MCF 10A (cell line): Measurements from ENCODE around the gene SPPL3. TPM values are rescaled to one million over a fixed set of nuclear protein-coding genes. Genes with fewer than 3 reads are reported as not detected.

Experiments
- BruUV-seq: library from RNA; stranded (reverse); fragments of 400-500 nt; replicated peaks from 2 replicates; lab custom pipeline; 2021; lab: Mats Ljungman, UMichigan
- CTCF ChIA-PET: fragments of 300-600 bp; sonication (Branson Sonifier 250); formaldehyde crosslinking; extraction: SDS; loops from one replicate; lab custom pipeline; 2021; ENCODE audit warnings: antibody characterized with exemption, inconsistent platforms; lab: Yijun Ruan, JAX
- POLR2A ChIA-PET: fragments of 300-600, 350-650 bp; sonication (Branson Sonifier 250); formaldehyde crosslinking; extraction: SDS; loops from one replicate; lab custom pipeline; 2020; ENCODE audit warnings: antibody characterized with exemption, inconsistent platforms; lab: Yijun Ruan, JAX
- DNase-seq: peaks from one replicate; pipeline ENCODE4 v3.0.0-alpha.2; 2018; ENCODE audit not compliant: unreplicated experiment
- H3K27ac Mint-ChIP-seq: one replicate; pipeline ENCODE4 v1.8.0; 2022; ENCODE audit warnings: mild to moderate bottlenecking, low read depth, mixed read lengths; ENCODE audit not compliant: unreplicated experiment
- H3K27me3 Mint-ChIP-seq: one replicate; pipeline ENCODE4 v1.8.0; 2022; ENCODE audit warnings: mixed read lengths; ENCODE audit not compliant: insufficient read depth, unreplicated experiment
- H3K36me3 Mint-ChIP-seq: one replicate; pipeline ENCODE4 v1.8.0; 2022; ENCODE audit warnings: mild to moderate bottlenecking, moderate library complexity, mixed read lengths; ENCODE audit not compliant: insufficient read depth, unreplicated experiment
- H3K4me1 Mint-ChIP-seq: one replicate; pipeline ENCODE4 v1.8.0; 2022; ENCODE audit warnings: mixed read lengths; ENCODE audit not compliant: insufficient read depth, unreplicated experiment
- H3K4me3 Mint-ChIP-seq: one replicate; pipeline ENCODE4 v1.8.0; 2022; ENCODE audit warnings: mild to moderate bottlenecking, moderate library complexity, mixed read lengths; ENCODE audit not compliant: unreplicated experiment
- H3K9me3 Mint-ChIP-seq: one replicate; pipeline ENCODE4 v1.8.0; 2022; ENCODE audit warnings: mixed read lengths; ENCODE audit not compliant: unreplicated experiment
- intact Hi-C: fragments of 100-400 bp; cut with micrococcal nuclease; formaldehyde crosslinking; loops from 2 replicates; pipeline ENCODE4 v1.14.1; 2022
- total RNA-seq: library from RNA; stranded (reverse); gene quantifications from 2 replicates; pipeline ENCODE4 v1.2.3, GENCODE V29; 2022
- TF ChIP-seq, protein P1 (sequence below): fragments of 200-600 bp; IDR thresholded peaks from one replicate; pipeline ENCODE4 v1.8.0; 2022; ENCODE audit warnings: antibody characterized with exemption, mild to moderate bottlenecking; ENCODE audit not compliant: unreplicated experiment

The SPPL3 gene
- total RNA-seq, 1 experiment from 2014 or later = 32.6 TPM

DNA sequence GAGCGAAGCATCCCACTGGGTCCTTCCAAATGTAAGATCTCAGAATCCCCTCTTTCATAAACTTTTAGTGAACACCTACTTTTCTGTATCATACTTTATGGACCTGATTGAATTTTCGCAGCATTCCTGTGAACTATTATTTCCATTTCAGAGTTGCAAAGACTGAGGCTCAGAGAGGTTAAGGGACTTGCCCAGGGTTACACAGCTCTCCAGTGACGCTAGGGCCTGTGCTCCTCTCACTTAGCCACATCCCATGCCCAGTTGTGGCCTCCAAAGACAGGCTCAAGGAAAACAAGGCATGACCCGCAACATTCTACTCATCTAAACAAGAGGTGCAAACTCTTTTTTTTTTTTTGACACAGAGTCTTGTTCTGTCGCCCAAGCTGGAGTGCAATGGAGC is 25.9 kb upstream of the SPPL3 start:
- ChIA-PET POLR2A (interaction anchor here (1.0 kb wide), 1 partner anchor 39 kb away, joined by 3 read pairs; no protein-coding TSS in a partner anchor), CTCF (no interaction called here)
- no peaks in the 10 kb centered on the region for H3K27me3 Mint-ChIP-seq
- TF ChIP-seq, protein P1, sequence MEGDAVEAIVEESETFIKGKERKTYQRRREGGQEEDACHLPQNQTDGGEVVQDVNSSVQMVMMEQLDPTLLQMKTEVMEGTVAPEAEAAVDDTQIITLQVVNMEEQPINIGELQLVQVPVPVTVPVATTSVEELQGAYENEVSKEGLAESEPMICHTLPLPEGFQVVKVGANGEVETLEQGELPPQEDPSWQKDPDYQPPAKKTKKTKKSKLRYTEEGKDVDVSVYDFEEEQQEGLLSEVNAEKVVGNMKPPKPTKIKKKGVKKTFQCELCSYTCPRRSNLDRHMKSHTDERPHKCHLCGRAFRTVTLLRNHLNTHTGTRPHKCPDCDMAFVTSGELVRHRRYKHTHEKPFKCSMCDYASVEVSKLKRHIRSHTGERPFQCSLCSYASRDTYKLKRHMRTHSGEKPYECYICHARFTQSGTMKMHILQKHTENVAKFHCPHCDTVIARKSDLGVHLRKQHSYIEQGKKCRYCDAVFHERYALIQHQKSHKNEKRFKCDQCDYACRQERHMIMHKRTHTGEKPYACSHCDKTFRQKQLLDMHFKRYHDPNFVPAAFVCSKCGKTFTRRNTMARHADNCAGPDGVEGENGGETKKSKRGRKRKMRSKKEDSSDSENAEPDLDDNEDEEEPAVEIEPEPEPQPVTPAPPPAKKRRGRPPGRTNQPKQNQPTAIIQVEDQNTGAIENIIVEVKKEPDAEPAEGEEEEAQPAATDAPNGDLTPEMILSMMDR = no peak
- no TSS peak for BruUV-seq
- intact Hi-C loops = no loop called here
- DNase-seq = no peak
- H3K36me3 Mint-ChIP-seq = no peaks in the 10 kb centered on the region
- H3K27ac Mint-ChIP-seq = no peak overlapping the region
- H3K9me3 Mint-ChIP-seq = no peaks in the 10 kb centered on the region
- peaks cover 7% of the 10 kb centered on the region for H3K4me1 Mint-ChIP-seq
- H3K4me3 Mint-ChIP-seq = no peak overlapping the region

DNA sequence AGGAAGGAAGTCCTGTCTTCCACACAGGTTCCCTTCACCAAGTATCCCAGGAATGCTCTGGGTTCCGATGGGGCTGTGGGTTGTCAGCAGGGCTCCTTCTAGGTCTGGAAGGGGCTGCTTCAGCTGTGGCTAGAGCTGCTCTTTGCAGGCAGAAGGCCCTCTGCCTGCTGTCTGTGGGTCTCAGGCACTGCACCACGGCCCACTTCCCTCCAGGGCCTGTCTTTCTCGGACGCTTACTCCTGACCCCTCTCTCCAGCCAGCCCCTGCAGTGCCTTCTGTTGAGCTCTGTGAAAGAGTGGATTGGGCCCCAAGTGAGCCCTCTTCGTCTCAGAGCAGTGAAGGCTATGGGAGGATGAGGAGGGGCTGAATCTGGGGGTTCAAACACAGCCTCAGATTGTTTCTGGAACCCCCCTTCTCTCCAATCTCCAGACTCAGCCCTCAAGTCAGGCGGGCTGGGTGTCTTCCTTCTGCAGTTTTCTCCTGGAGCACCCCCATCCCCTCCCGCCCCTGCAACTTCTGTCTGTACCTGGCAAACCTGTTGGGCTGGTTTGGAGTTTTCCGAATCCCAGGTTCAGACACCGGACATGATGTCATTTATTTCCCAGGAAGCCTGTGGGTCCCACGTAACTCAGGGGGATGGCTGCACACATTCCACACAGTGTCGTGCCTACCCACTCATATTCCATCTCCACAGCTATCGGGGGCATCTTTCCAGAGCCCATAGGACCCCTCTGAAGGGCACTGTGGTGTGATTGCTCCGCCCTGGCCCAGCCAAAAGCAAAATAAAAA is 24.9 kb upstream of the SPPL3 start:
- no peaks in the 10 kb centered on the region for H3K36me3 Mint-ChIP-seq
- TF ChIP-seq, protein P1 = no peak
- intact Hi-C loops = no loop called here
- ChIA-PET POLR2A (no interaction called here), CTCF (interaction anchor here (0.5 to 0.7 kb wide), 3 partner anchors 8 to 337 kb away, joined by 3 to 4 read pairs (median 3); no protein-coding TSS in a partner anchor)
- no peak overlapping the region for H3K27ac Mint-ChIP-seq
- no peak for DNase-seq
- BruUV-seq = no TSS peak
- H3K27me3 Mint-ChIP-seq = no peaks in the 10 kb centered on the region
- H3K4me1 Mint-ChIP-seq = peaks cover 12% of the 10 kb centered on the region
- H3K4me3 Mint-ChIP-seq = no peak overlapping the region
- no peaks in the 10 kb centered on the region for H3K9me3 Mint-ChIP-seq

DNA sequence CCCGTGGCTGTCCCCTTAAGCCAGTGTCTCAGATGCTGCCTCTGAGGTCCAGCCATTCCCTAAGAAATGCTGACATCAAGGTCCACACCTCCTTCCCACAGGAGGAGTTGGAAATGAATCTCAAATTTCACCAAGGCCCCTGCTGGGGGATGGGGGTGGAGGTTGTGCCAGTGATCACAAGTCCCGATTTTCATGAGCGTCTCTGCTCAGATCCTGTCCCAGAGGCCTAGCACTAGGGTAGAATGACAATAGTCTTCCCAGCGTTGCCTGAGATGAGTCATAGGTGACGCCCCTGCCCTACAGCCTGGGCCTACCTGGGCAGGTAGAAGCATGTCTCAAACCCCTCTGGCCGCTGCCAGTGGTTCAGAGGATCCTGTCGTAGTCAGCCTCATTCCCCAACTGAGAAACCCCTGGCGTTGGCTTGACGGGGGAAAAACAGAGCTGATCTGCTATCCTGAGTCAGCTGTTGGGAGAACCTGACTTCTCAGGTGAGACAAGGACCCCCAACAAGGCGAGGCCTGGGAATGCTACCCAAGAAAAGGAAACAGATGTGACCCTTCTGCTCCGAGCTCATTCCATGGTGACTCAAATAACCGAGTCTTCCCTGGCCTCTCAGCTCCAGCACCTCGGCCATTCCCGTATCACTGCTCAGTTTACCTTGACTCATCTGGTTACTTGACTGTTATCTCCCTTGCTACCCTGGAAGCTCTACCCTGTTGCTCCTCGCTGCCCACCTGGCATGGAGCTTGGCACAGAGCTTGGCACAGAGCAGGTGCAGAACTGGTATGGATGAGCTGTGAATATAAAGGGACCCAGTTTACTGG is 21.8 kb upstream of the SPPL3 start:
- ChIA-PET POLR2A (interaction anchor here (0.6 to 3.3 kb wide), 12 partner anchors 11 to 634 kb away, joined by 3 to 48 read pairs (median 4); partner anchors contain the start of gene SPPL3), CTCF (interaction anchor here (0.6 to 1.7 kb wide), 7 partner anchors 18 to 48 kb away, joined by 3 to 8 read pairs (median 5); no protein-coding TSS in a partner anchor)
- peak overlapping the region; percentile 84 for H3K27ac Mint-ChIP-seq
- peak overlapping the region; percentile 7 for H3K4me3 Mint-ChIP-seq
- TF ChIP-seq, protein P1 = no peak
- no peaks in the 10 kb centered on the region for H3K9me3 Mint-ChIP-seq
- H3K4me1 Mint-ChIP-seq = peaks cover 12% of the 10 kb centered on the region
- TSS peak; percentile 87 for BruUV-seq
- intact Hi-C loops = no loop called here
- DNase-seq = peak; percentile 97
- H3K27me3 Mint-ChIP-seq = no peaks in the 10 kb centered on the region
- no peaks in the 10 kb centered on the region for H3K36me3 Mint-ChIP-seq

DNA sequence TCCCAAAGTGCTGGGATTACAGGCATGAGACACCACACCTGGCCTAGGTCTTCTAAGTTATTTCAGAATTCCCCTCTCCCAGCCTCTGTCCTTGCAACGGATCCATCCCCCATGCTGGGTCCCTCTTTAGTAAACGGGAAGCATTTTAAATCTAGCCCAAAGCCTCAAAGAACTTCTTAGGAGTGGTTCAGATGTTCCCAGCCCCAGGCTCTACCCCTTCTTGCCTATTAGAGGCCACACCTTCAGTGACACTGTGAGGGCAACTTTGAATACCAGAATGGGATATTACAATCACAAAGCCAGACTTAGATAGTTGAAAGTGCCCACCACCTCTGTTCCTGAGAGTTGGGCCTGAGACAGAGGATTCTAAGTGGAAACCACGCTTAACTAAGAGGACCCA is 18.1 kb upstream of the SPPL3 start:
- intact Hi-C loops = no loop called here
- DNase-seq = no peak
- Mint-ChIP-seq H3K27me3 (no peaks in the 10 kb centered on the region), H3K4me1 (peaks cover 12% of the 10 kb centered on the region), H3K27ac (no peak overlapping the region), H3K4me3 (no peak overlapping the region), H3K36me3 (no peaks in the 10 kb centered on the region), H3K9me3 (no peaks in the 10 kb centered on the region)
- ChIA-PET CTCF (interaction anchor here (0.6 to 0.7 kb wide), 3 partner anchors 12 to 68 kb away, joined by 3 read pairs; no protein-coding TSS in a partner anchor), POLR2A (no interaction called here)
- BruUV-seq = no TSS peak
- TF ChIP-seq, protein P1 = no peak
